Measurements from ENCODE around the gene CERS4. TPM values are rescaled to one million over a fixed set of nuclear protein-coding genes. Genes with fewer than 3 reads are reported as not detected.
"Not testable (repeated sequence)": the region's sequence is repeated elsewhere in the genome, so short reads cannot be mapped to it uniquely, and the experiment has no call there.

Gene CERS4
- total RNA-seq, 1 donor from 2014 or later = 81.5 TPM

GRCh38 chr19:8269724-8270123, 60.6 kb downstream of the CERS4 start:
- intact Hi-C loops (cut with DNase I) = no loop called here
- no peak for TF ChIP-seq POLR2AphosphoS5 (IDR thresholded peaks at IDR 0.05; ENCODE audit: insufficient read depth in 1 of 2, low read depth in 1 of 2)
- TF ChIP-seq POLR2A (IDR thresholded peaks at IDR 0.05) = no peak
- TF ChIP-seq, protein P1, sequence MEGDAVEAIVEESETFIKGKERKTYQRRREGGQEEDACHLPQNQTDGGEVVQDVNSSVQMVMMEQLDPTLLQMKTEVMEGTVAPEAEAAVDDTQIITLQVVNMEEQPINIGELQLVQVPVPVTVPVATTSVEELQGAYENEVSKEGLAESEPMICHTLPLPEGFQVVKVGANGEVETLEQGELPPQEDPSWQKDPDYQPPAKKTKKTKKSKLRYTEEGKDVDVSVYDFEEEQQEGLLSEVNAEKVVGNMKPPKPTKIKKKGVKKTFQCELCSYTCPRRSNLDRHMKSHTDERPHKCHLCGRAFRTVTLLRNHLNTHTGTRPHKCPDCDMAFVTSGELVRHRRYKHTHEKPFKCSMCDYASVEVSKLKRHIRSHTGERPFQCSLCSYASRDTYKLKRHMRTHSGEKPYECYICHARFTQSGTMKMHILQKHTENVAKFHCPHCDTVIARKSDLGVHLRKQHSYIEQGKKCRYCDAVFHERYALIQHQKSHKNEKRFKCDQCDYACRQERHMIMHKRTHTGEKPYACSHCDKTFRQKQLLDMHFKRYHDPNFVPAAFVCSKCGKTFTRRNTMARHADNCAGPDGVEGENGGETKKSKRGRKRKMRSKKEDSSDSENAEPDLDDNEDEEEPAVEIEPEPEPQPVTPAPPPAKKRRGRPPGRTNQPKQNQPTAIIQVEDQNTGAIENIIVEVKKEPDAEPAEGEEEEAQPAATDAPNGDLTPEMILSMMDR (IDR thresholded peaks at IDR 0.05) = no peak
- Histone ChIP-seq H3K27me3 (no peaks in the 10 kb centered on the region), H3K4me3 (no peak overlapping the region), H3K9me3 (no peaks in the 10 kb centered on the region), H3K36me3 (no peaks in the 10 kb centered on the region), H3K4me1 (no peaks in the 10 kb centered on the region), H3K27ac (no peak overlapping the region)
- DNase-seq (ENCODE audit: extremely low spot score in 2 of 2) = no peak

DNA sequence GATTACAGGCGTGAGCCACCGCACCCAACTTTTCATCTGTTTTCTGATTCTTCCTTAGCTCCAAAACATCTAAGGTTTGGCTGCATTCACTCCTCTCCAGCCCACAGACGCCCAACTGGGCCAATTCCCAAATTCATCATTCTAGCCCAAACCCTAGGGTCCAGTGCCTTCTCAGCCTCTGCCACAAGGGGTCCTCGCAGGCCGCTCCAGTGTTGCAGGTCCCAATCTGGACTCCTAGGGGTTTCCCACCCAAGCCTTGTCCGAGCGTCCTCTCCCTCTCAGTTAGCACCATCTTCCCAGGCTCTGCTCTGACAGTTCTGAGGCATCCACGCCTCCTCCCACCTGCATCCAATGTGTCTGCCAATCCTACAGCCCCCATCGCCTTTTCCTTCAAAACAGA, 67.3 kb downstream of the CERS4 start:
- H3K27ac ChIP-seq; H3K9me3 ChIP-seq; H3K27me3 ChIP-seq; H3K4me3 ChIP-seq; H3K36me3 ChIP-seq; H3K4me1 ChIP-seq; intact Hi-C loops (cut with DNase I); DNase-seq (ENCODE audit: extremely low spot score in 2 of 2): not testable (repeated sequence)

DNA sequence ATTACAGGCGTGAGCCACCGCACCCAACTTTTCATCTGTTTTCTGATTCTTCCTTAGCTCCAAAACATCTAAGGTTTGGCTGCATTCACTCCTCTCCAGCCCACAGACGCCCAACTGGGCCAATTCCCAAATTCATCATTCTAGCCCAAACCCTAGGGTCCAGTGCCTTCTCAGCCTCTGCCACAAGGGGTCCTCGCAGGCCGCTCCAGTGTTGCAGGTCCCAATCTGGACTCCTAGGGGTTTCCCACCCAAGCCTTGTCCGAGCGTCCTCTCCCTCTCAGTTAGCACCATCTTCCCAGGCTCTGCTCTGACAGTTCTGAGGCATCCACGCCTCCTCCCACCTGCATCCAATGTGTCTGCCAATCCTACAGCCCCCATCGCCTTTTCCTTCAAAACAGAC, 82.2 kb downstream of the CERS4 start:
- H3K4me3 ChIP-seq; intact Hi-C loops (cut with DNase I); H3K36me3 ChIP-seq; H3K4me1 ChIP-seq; H3K27ac ChIP-seq; H3K9me3 ChIP-seq; DNase-seq (ENCODE audit: extremely low spot score in 2 of 2); H3K27me3 ChIP-seq: not testable (repeated sequence)

DNA sequence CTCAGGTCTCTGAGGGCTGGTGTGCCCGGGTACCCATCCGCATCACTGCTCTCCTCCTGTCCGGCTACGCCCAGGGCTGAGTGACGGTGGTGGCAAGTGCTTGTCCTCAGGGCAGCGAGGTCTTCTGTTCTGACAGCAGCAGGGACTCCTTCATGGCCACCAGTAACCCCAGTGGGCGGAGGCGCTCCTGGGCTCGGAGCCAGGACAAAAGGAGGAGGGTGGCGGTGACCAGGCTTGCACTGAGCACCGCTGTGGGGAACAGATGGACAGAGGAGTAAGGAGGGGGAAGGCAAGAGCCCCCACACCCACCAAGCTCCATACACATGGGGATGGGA, 93.2 kb downstream of the CERS4 start:
- Histone ChIP-seq H3K27me3 (no peaks in the 10 kb centered on the region), H3K27ac (no peak overlapping the region), H3K4me3 (no peak overlapping the region), H3K36me3 (no peaks in the 10 kb centered on the region), H3K9me3 (no peaks in the 10 kb centered on the region), H3K4me1 (peaks cover 8% of the 10 kb centered on the region)
- intact Hi-C loops (cut with DNase I) = no loop called here
- no peak for DNase-seq (ENCODE audit: extremely low spot score in 2 of 2)
- TF ChIP-seq POLR2AphosphoS5 (IDR thresholded peaks at IDR 0.05; ENCODE audit: insufficient read depth in 1 of 2, low read depth in 1 of 2) (no peak), POLR2A (IDR thresholded peaks at IDR 0.05) (no peak)
- TF ChIP-seq, protein P1 (IDR thresholded peaks at IDR 0.05) = no peak

- H3K27ac ChIP-seq = no peak overlapping the region
- TF ChIP-seq POLR2A (IDR thresholded peaks at IDR 0.05) (no peak), POLR2AphosphoS5 (IDR thresholded peaks at IDR 0.05; ENCODE audit: insufficient read depth in 1 of 2, low read depth in 1 of 2) (no peak)
- TF ChIP-seq, protein P1 (IDR thresholded peaks at IDR 0.05) = no peak
- H3K9me3 ChIP-seq = no peaks in the 10 kb centered on the region
- intact Hi-C loops (cut with DNase I) = no loop called here
- no peak overlapping the region for H3K4me3 ChIP-seq
- H3K4me1 ChIP-seq = peaks cover 13% of the 10 kb centered on the region
- no peak for DNase-seq (ENCODE audit: extremely low spot score in 2 of 2)
- no peaks in the 10 kb centered on the region for H3K36me3 ChIP-seq
- no peaks in the 10 kb centered on the region for H3K27me3 ChIP-seq
These were observed 93.6 kb downstream of the CERS4 start for GRCh38 chr19:8302734-8303133.

- DNase-seq (ENCODE audit: extremely low spot score in 2 of 2) = no peak
- intact Hi-C loops (cut with DNase I) = no loop called here
- peaks cover 0 to 7% of the 10 kb centered on the region in 2 donors for H3K36me3 ChIP-seq
- H3K9me3 ChIP-seq = no peaks in the 10 kb centered on the region
- H3K4me3 ChIP-seq = no peak overlapping the region
- no peak overlapping the region for H3K27ac ChIP-seq
- peaks cover 32% of the 10 kb centered on the region for H3K4me1 ChIP-seq
- H3K27me3 ChIP-seq = no peaks in the 10 kb centered on the region
- TF ChIP-seq, protein P1 (IDR thresholded peaks at IDR 0.05) = no peak
- no peak for TF ChIP-seq POLR2A (IDR thresholded peaks at IDR 0.05)
- no peak for TF ChIP-seq POLR2AphosphoS5 (IDR thresholded peaks at IDR 0.05; ENCODE audit: insufficient read depth in 1 of 2, low read depth in 1 of 2)
These were observed 95.9 kb downstream of the CERS4 start for GRCh38 chr19:8304841-8305621.

All from vagina (tissue), 2 donors.